HTERT RPE-1 (cell line): ENCODE data around the gene GPR155.
"Not testable (repeated sequence)": the region's sequence is repeated elsewhere in the genome, so short reads cannot be mapped to it uniquely, and the experiment has no call there.

Experiments used
- in situ Hi-C: fragments of 300-500 bp; cut with MboI; formaldehyde crosslinking; loops from 4 replicates; pipeline ENCODE4 v1.14.3; 2020; ENCODE audit warnings: low sequenced_read_pairs

GPR155 gene

GRCh38 chr2:174491947-174492346 lies 5.1 kb upstream of the GPR155 start:
- in situ Hi-C loops, result no loop called here

DNA sequence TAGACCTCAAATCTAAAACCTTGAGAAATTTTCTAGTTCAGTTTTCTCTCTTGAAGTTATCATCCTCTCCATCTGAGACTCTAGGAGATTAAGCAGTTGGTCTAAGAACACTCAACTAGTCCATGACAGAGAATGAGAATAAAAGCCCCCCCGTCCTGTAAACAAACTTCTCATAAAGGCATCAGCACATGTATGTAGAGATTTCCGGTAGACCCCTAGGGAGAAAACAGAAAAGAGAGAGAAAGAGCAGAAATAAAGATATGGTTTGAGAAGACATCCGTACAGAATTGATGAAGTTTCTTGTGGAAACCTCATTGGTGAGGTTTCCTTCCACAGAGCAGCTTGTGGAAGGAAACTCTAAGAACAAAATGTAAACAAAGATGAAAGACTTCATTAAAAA lies 3.2 kb upstream of the GPR155 start:
- in situ Hi-C loops, result no loop called here

GRCh38 chr2:174489520-174489919 lies 2.7 kb upstream of the GPR155 start:
- in situ Hi-C loops, result not testable (repeated sequence)

DNA sequence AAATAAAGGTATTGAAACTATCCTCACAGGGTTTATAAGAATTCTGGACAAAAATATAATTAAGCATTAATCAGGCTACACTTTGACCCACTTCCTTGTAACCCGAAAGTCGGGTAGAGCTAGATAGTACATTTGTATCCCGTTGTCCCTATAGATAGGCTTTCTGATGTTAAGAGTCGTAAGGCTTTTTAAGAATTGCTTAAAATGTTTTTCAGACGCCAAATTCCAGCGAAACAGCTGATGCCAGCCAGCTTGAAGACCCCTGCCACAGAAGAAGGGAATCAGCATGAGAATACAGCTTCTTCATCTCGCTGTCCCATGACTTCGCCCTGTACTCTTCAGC lies 962 bp upstream of the GPR155 start:
- in situ Hi-C loops, result no loop called here

DNA sequence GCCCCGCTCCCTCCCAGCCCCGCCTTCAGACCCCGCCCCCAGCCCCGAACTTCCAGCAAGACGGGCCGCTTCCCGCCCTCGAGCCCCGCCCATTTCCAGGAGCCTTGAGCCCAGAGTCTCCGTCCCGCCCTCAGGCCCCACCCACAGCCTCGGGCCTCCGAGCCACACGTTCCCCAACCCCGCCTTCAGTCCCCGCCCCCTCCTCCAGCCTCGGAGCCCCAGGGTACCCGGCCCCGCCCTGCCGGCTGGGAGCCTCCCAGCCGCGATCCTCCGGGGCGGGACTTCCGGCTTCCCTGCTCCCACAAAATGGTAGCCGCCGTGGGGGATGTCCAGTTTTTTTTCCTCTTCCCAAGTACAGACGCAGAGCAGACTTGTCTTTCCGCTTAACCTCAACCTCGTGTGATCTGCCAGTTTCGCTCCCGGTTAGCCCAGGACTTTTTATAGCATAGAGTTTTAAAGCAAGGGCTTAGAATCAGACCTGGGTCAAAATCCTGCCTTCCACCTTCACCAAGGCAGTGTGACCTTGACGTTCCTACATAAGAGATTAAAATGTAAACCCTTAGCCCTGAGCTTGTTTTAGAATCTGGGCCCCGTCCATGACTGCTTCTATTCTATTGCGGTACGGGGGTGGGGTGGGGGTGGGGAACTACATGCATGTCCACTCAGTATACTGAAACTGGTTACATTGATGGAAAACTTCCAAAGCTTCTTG lies 435 bp upstream of the GPR155 start:
- in situ Hi-C loops, result no loop called here

- in situ Hi-C loops, result no loop called here
Measured at GRCh38 chr2:174485788-174486562, 854 bp downstream of the GPR155 start.

DNA sequence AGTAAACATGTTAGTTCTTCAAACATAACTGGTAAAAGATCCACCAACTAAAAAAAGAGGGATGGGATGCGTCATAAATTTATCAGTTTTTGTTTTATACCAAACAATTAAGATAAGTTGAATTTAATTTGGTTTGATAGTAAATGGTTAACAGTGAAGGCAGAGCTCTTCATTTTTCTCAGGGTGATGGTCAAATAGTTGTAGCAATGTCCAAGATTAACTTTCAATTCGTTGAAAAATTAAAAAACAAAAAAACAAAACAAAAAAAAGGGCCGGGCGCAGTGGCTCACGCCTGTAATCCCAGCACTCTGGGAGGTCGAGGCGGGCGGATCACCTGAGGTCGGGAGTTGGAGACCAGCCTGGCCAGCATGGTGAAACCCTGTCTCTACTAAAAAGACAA lies 1.8 kb downstream of the GPR155 start:
- in situ Hi-C loops, result not testable (repeated sequence)

GRCh38 chr2:174484573-174484972 lies 2.3 kb downstream of the GPR155 start:
- in situ Hi-C loops, result no loop called here

GRCh38 chr2:174482854-174483253 lies 4.0 kb downstream of the GPR155 start:
- in situ Hi-C loops, result no loop called here

DNA sequence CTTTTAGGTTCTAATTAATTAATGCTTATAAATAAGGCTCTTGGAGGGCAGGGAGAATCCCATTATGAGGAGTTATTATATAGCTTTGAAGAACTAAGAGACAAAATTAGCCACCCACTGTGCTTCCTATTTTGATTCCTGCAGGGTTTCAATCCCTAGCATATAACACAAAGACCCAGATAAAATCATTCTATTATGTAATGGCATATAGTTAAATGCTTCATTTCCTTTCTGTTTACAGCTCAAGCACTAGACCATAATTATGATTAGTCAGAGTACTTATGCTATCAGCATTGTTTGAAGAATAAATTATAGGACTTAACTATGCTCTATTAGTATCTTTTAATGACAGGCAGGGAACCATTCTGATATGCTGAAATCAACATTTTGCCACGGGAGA lies 9.1 kb downstream of the GPR155 start:
- in situ Hi-C loops, result no loop called here

DNA sequence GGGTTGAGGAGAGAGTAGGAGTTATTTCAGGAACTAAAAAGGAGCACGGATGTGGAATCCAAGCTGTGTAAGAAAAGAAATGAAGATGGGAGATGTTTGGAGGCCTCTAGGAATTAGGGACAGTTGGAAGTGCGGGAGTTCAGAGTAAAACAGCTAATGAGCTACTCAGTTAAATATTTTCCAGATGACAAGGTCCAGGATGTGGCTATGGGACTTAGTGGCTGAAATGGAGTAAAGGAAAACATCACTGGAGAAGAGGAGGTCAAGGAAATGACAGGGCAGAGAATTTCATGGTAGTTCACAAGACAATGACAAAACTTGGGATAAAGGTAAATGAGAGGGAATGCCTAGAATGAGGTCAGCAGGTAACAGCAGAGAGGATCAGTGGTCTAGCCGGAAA lies 13.0 kb downstream of the GPR155 start:
- in situ Hi-C loops, result no loop called here

DNA sequence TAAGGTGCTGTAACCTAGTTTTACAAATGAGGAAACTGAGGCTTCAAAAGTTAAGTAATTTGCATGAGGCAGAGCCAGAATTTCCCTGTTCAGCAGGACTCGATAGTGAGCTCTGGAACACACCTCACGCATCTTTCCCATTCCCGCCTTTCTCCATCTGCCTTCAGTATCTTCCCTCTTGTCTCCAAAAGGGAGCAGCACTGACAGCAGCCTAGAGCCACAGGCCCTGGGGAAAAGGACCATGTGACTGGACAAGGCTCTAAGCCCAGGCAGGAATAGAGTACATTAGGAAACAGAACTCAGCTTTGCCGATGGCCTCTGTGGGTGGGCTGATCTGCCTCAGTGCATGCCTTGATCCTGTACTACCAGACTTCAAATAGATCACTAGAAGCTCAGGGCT lies 21.5 kb downstream of the GPR155 start:
- in situ Hi-C loops, result no loop called here

- in situ Hi-C loops, result no loop called here
Measured at GRCh38 chr2:174461221-174461620, 25.6 kb downstream of the GPR155 start.

GRCh38 chr2:174454566-174454965 lies 32.3 kb downstream of the GPR155 start:
- in situ Hi-C loops, result no loop called here

DNA sequence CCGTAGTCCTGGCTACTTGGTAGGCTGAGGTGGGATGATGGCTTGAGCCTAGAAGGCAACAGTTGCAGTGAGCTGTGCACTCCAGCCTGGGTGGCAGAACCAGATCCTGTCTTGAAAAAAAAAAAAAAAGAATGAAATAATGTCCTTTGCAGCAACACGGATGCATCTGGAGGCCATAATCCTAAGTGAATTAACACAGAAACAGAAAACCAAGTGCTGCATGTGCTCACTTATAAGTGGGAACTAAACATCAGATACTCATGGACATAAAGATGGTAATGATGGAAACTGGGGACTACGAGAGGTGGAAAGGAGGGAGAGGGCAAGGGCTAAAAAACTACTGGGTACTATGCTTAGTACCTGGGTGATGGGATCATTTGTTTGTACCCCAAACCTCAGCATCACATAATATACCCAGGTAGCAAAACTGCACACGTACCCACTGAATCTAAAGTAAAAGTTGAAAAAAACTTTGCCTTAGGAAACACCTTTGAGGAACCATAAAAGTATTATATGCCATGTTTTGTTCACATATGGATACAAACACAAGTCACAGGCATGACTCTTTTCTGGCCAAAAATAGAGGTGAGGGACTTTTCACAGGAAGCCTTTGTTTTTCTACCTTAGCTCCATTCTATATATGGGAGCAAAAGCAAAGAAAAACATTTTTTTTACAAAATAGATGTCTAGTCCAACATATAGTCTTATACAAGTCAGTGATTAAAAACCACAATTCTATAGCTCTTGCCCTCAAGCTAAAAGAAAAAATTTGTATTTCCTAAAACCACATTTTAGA lies 36.6 kb downstream of the GPR155 start:
- in situ Hi-C loops, result no loop called here

DNA sequence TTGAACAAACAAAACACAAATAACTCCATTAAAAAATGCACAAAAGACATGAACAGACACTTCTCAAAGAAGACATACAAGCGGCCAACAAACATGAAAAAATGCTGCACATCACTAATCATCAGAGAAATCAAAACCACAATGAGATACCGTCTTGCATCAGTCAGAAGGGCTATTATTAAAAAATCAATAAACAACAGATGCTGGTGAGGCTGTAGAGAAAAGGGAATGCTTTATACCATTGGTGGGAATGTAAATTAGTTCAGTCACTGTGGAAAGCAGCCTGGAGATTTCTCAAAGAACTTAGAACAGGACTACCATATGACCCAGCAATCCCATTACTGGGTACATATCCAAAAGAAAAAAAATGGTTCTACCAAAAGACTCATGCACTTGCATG lies 37.8 kb downstream of the GPR155 start:
- in situ Hi-C loops, result no loop called here

- in situ Hi-C loops, result no loop called here
Measured at GRCh38 chr2:174446531-174446930, 40.3 kb downstream of the GPR155 start.

DNA sequence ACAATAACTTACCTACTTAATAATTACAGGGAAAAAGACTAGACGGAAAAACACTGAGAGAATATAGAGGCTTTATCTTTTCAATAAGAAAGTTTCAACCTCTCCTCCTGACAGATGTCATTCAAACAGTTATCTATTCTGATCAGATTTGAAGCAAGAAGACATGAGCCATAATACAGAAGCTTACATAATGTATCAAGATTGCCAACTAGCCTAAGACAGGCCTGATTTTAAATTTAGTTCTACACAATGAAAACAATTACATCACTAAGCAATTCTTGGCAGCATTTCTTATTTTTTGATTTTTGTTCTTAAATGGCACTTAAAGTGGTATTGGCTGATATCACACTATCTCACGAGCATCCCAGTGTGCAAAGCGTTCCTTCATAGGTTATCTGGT lies 41.6 kb downstream of the GPR155 start:
- in situ Hi-C loops, result no loop called here

GRCh38 chr2:174444761-174445160 lies 42.1 kb downstream of the GPR155 start:
- in situ Hi-C loops, result no loop called here

DNA sequence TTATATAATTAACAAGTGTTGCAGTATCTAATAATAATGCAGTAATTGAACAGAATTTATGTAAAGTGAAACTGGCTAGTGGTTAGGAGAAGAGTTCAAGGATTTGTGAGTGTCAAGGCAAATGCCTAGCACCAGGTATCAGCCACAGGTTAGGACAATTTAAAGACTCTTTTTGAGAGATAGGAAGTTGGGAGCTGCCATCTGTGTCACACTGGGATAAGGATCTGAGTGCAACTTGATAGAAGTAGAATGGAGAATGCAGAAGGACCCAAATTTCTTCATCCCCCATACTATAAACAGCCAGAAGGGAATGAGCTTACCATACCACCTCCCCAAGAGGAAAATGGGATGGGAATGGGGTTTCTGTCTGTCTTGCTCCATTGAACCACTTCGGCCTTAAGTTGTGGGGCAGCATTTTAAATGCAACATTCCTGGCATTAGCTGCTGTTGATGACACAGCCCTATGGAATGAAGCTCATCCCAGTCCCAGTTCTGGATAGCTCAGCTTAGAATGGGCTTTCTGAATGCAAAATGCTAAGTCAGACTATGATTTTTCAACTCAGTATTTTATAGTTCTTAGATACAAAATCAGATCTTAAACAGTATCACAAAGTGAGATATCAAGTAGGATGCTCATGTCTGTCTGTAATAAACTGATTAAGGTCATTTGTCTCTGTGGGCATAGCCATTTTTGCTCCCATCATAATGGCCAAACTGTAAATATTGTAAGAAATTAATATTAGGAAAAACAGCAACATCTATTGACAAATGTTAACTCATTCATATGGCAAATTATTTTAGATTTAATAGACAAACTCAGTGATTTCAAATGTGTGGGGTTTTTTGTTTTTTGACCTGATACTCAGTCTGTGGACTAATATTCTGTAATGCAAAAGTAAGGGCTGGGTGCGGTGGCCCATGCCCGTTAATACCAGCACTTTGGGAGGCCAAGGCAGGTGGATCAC lies 44.0 kb downstream of the GPR155 start:
- in situ Hi-C loops, result no loop called here

GRCh38 chr2:174439950-174440349 lies 46.9 kb downstream of the GPR155 start:
- in situ Hi-C loops, result no loop called here
